ENCODE results near the gene OCA2.

Gene OCA2

GRCh38 chr15:27804569-27805260 lies 294.4 kb downstream of the OCA2 start:
- TF ChIP-seq, protein P1, sequence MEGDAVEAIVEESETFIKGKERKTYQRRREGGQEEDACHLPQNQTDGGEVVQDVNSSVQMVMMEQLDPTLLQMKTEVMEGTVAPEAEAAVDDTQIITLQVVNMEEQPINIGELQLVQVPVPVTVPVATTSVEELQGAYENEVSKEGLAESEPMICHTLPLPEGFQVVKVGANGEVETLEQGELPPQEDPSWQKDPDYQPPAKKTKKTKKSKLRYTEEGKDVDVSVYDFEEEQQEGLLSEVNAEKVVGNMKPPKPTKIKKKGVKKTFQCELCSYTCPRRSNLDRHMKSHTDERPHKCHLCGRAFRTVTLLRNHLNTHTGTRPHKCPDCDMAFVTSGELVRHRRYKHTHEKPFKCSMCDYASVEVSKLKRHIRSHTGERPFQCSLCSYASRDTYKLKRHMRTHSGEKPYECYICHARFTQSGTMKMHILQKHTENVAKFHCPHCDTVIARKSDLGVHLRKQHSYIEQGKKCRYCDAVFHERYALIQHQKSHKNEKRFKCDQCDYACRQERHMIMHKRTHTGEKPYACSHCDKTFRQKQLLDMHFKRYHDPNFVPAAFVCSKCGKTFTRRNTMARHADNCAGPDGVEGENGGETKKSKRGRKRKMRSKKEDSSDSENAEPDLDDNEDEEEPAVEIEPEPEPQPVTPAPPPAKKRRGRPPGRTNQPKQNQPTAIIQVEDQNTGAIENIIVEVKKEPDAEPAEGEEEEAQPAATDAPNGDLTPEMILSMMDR (IDR thresholded peaks at IDR 0.05), result no peak
- DNase-seq, result no peak
- no peak overlapping the region for H3K4me3 Mint-ChIP-seq
- no peaks in the 10 kb centered on the region for H3K36me3 Mint-ChIP-seq (ENCODE audit: low read depth)
- no peak overlapping the region for H3K27ac Mint-ChIP-seq
- H3K27me3 Mint-ChIP-seq (ENCODE audit: low read depth, poor library complexity), result peaks cover 2% of the 10 kb centered on the region
- H3K4me1 Mint-ChIP-seq, result peaks cover 5% of the 10 kb centered on the region
- peaks cover 12% of the 10 kb centered on the region for H3K9me3 Mint-ChIP-seq

DNA sequence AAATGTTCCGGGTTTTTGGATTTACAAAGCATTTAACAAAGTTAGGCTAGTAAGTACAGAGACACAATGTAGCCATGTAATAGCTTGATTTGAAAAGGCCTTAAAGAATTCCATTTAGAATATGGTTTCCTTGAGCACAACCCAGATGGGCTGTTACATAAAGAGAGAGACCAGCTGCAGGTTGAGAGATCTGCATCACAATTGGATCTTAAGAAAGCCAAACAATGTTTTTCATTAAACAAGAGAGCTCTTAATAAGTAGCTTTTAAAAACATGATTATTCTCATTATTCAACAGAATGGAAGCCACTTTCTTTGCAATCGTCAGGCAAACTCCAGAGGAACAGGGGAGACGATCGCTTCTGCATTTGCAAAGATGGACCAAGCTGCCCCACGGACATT lies 300.3 kb downstream of the OCA2 start:
- no peak overlapping the region for H3K27ac Mint-ChIP-seq
- H3K4me3 Mint-ChIP-seq, result no peak overlapping the region
- TF ChIP-seq, protein P1 (IDR thresholded peaks at IDR 0.05), result no peak

GRCh38 chr15:27797765-27798164 lies 301.4 kb downstream of the OCA2 start:
- Mint-ChIP-seq H3K36me3 (ENCODE audit: low read depth) (no peaks in the 10 kb centered on the region), H3K27ac (no peak overlapping the region), H3K4me3 (no peak overlapping the region), H3K27me3 (ENCODE audit: low read depth, poor library complexity) (peaks cover 6% of the 10 kb centered on the region), H3K9me3 (peaks cover 5% of the 10 kb centered on the region), H3K4me1 (peaks cover 14% of the 10 kb centered on the region)
- TF ChIP-seq, protein P1 (IDR thresholded peaks at IDR 0.05), result no peak
- DNase-seq, result no peak

More for the DNA sequence above, 300.3 kb downstream of the OCA2 start:
- H3K36me3 Mint-ChIP-seq (ENCODE audit: low read depth), result no peaks in the 10 kb centered on the region
- peaks cover 6% of the 10 kb centered on the region for H3K27me3 Mint-ChIP-seq (ENCODE audit: low read depth, poor library complexity)
- H3K4me1 Mint-ChIP-seq, result peaks cover 14% of the 10 kb centered on the region
- no peak for DNase-seq
- H3K9me3 Mint-ChIP-seq, result peaks cover 12% of the 10 kb centered on the region

GRCh38 chr15:27796405-27797320 lies 302.5 kb downstream of the OCA2 start:
- no peak overlapping the region for H3K4me3 Mint-ChIP-seq
- no peaks in the 10 kb centered on the region for H3K36me3 Mint-ChIP-seq (ENCODE audit: low read depth)
- peaks cover 6% of the 10 kb centered on the region for H3K27me3 Mint-ChIP-seq (ENCODE audit: low read depth, poor library complexity)
- H3K4me1 Mint-ChIP-seq, result peaks cover 14% of the 10 kb centered on the region
- H3K27ac Mint-ChIP-seq, result peak overlapping the region; percentile 18
- peak; percentile 20 for DNase-seq
- H3K9me3 Mint-ChIP-seq, result peaks cover 3% of the 10 kb centered on the region
- TF ChIP-seq, protein P1 (IDR thresholded peaks at IDR 0.05), result no peak

GRCh38 chr15:27792756-27793264 lies 306.3 kb downstream of the OCA2 start:
- no peak for DNase-seq
- TF ChIP-seq, protein P1 (IDR thresholded peaks at IDR 0.05), result no peak
- Mint-ChIP-seq H3K4me3 (no peak overlapping the region), H3K9me3 (no peaks in the 10 kb centered on the region), H3K36me3 (ENCODE audit: low read depth) (no peaks in the 10 kb centered on the region), H3K27me3 (ENCODE audit: low read depth, poor library complexity) (peaks cover 6% of the 10 kb centered on the region), H3K27ac (peak overlapping the region; percentile 30), H3K4me1 (peaks cover 13% of the 10 kb centered on the region)
